Brain microvascular endothelial cell (primary cell): ENCODE measurements around the gene ROBO1.

Source experiments
- DNase-seq: peaks from one replicate; pipeline ENCODE4 v3.0.0-alpha.2; 2020
- H3K27ac ChIP-seq: fragments of 250-450 bp; sonication (Bioruptor Pico); 2 replicates; pipeline ENCODE4 v1.5.1; 2020; ENCODE audit warnings: mild to moderate bottlenecking, moderate library complexity
- H3K27me3 ChIP-seq: fragments of 250-450 bp; sonication (Bioruptor Pico); replicated peaks from 2 replicates; pipeline ENCODE4 v1.5.1; 2020; ENCODE audit warnings: mild to moderate bottlenecking
- H3K36me3 ChIP-seq: fragments of 250-450 bp; sonication (Bioruptor Pico); replicated peaks from 2 replicates; pipeline ENCODE4 v1.5.1; 2020; ENCODE audit warnings: mild to moderate bottlenecking
- H3K4me3 ChIP-seq: 2 replicates; pipeline ENCODE4 v1.5.1; 2011; ENCODE audit warnings: low read depth, mild to moderate bottlenecking, control low read depth, low read length, moderate library complexity
- CTCF ChIP-seq: IDR thresholded peaks from 2 replicates; pipeline ENCODE4 v1.5.1; 2011; ENCODE audit warnings: low read depth, mild to moderate bottlenecking, moderate library complexity, low read length, control low read depth, inconsistent platforms; ENCODE audit errors: missing control alignments
- in situ Hi-C: cut with HindIII; loops from 2 replicates; pipeline ENCODE4 v1.10.0; 2017; ENCODE audit warnings: low sequenced_read_pairs, low pct_ligation_motif_present

ROBO1 gene

GRCh38 chr3:79606414-79606813 lies 161.4 kb downstream of the ROBO1 start:
- no peak for DNase-seq
- H3K4me3 ChIP-seq: no peak overlapping the region
- no peaks in the 10 kb centered on the region for H3K36me3 ChIP-seq
- H3K27ac ChIP-seq: no peak overlapping the region
- H3K27me3 ChIP-seq: no peaks in the 10 kb centered on the region
- in situ Hi-C loops: no loop called here
- TF ChIP-seq CTCF: no peak

- in situ Hi-C loops: no loop called here
- H3K36me3 ChIP-seq: no peaks in the 10 kb centered on the region
- no peak for DNase-seq
- H3K4me3 ChIP-seq: no peak overlapping the region
- no peak for TF ChIP-seq CTCF
- no peaks in the 10 kb centered on the region for H3K27me3 ChIP-seq
- H3K27ac ChIP-seq: peak overlapping the region; percentile 1
These were observed 163.1 kb downstream of the ROBO1 start for GRCh38 chr3:79604681-79605080.

- H3K27me3 ChIP-seq: no peaks in the 10 kb centered on the region
- H3K4me3 ChIP-seq: no peak overlapping the region
- no peak for TF ChIP-seq CTCF
- no peak overlapping the region for H3K27ac ChIP-seq
- no peaks in the 10 kb centered on the region for H3K36me3 ChIP-seq
- in situ Hi-C loops: no loop called here
- no peak for DNase-seq
These were observed 165.4 kb downstream of the ROBO1 start for GRCh38 chr3:79602385-79602784.

- peak; percentile 45 for DNase-seq
- H3K27me3 ChIP-seq: no peaks in the 10 kb centered on the region
These were observed 169.2 kb downstream of the ROBO1 start for GRCh38 chr3:79598594-79598993.

DNA sequence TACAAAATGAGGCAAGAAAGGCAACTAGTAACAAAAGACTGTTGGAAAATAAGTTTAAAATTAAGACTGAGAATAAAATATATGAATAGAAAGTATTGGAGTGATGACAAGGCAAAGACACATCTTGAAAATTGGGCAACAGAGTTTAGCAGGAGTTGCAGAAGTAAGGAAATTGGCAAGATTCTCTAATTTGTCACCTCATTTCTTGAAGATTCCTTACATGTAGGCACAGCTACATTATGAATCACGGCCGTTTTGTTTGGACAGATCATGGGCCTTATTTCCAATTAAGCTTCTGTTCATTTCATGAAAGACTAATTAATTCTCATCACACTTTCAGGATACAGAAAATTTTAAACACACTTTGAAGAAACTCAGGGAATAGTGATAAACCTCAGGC lies 170.1 kb downstream of the ROBO1 start:
- no peaks in the 10 kb centered on the region for H3K27me3 ChIP-seq
- H3K4me3 ChIP-seq: no peak overlapping the region
- DNase-seq: no peak
- TF ChIP-seq CTCF: no peak
- H3K27ac ChIP-seq: no peak overlapping the region
- in situ Hi-C loops: no loop called here
- no peaks in the 10 kb centered on the region for H3K36me3 ChIP-seq

More at GRCh38 chr3:79598594-79598993, 169.2 kb downstream of the ROBO1 start:
- H3K36me3 ChIP-seq: no peaks in the 10 kb centered on the region
- H3K4me3 ChIP-seq: no peak overlapping the region
- in situ Hi-C loops: no loop called here
- no peak for TF ChIP-seq CTCF
- no peak overlapping the region for H3K27ac ChIP-seq

GRCh38 chr3:79587150-79587549 lies 180.6 kb downstream of the ROBO1 start:
- no peak overlapping the region for H3K27ac ChIP-seq
- in situ Hi-C loops: no loop called here
- TF ChIP-seq CTCF: no peak
- no peaks in the 10 kb centered on the region for H3K27me3 ChIP-seq
- no peak overlapping the region for H3K4me3 ChIP-seq
- no peak for DNase-seq
- no peaks in the 10 kb centered on the region for H3K36me3 ChIP-seq
